Measurements from ENCODE around the gene PA2G4. TPM values are rescaled to one million over a fixed set of nuclear protein-coding genes. Genes with fewer than 3 reads are reported as not detected.

PA2G4 gene
- total RNA-seq, 6 experiments from 2014 or later: 144 to 190 (median 177) TPM

- Mint-ChIP-seq H3K4me1 (ENCODE audit: low read depth) (peaks cover 7% of the 10 kb centered on the region), H3K36me3 (ENCODE audit: low read depth) (no peaks in the 10 kb centered on the region), H3K9me3 (no peaks in the 10 kb centered on the region), H3K4me3 (no peak overlapping the region), H3K27me3 (ENCODE audit: insufficient read depth) (peaks cover 17% of the 10 kb centered on the region), H3K27ac (no peak overlapping the region)
- TF ChIP-seq CTCF (IDR thresholded peaks at IDR 0.05): no peak
- DNase-seq: no peak
Observed at GRCh38 chr12:56081393-56082347, 22.7 kb upstream of the PA2G4 start.

- no peak overlapping the region for H3K4me3 Mint-ChIP-seq
- no peak for DNase-seq
- no peak for TF ChIP-seq CTCF (IDR thresholded peaks at IDR 0.05)
- no peaks in the 10 kb centered on the region for H3K9me3 Mint-ChIP-seq
- no peak overlapping the region for H3K27ac Mint-ChIP-seq
- H3K27me3 Mint-ChIP-seq (ENCODE audit: insufficient read depth): peaks cover 17% of the 10 kb centered on the region
- H3K4me1 Mint-ChIP-seq (ENCODE audit: low read depth): peaks cover 7% of the 10 kb centered on the region
- no peaks in the 10 kb centered on the region for H3K36me3 Mint-ChIP-seq (ENCODE audit: low read depth)
Observed at GRCh38 chr12:56082382-56082781, 22.0 kb upstream of the PA2G4 start.

GRCh38 chr12:56082967-56083366, 21.4 kb upstream of the PA2G4 start:
- Mint-ChIP-seq H3K4me1 (ENCODE audit: low read depth) (peaks cover 7% of the 10 kb centered on the region), H3K4me3 (no peak overlapping the region), H3K36me3 (ENCODE audit: low read depth) (no peaks in the 10 kb centered on the region), H3K27me3 (ENCODE audit: insufficient read depth) (peaks cover 21% of the 10 kb centered on the region), H3K9me3 (no peaks in the 10 kb centered on the region), H3K27ac (no peak overlapping the region)
- TF ChIP-seq CTCF (IDR thresholded peaks at IDR 0.05): no peak
- no peak for DNase-seq

- Mint-ChIP-seq H3K4me1 (ENCODE audit: low read depth) (no peaks in the 10 kb centered on the region; the same call in 1 of the 2 replicates), H3K27ac (no peak overlapping the region), H3K27me3 (ENCODE audit: insufficient read depth) (peaks cover 21% of the 10 kb centered on the region), H3K36me3 (ENCODE audit: low read depth) (no peaks in the 10 kb centered on the region), H3K4me3 (no peak overlapping the region), H3K9me3 (no peaks in the 10 kb centered on the region)
- peak; percentile 68 for TF ChIP-seq CTCF (IDR thresholded peaks at IDR 0.05)
- no peak for DNase-seq
Observed at GRCh38 chr12:56084958-56085543, 19.3 kb upstream of the PA2G4 start.

GRCh38 chr12:56086096-56086495, 18.3 kb upstream of the PA2G4 start:
- DNase-seq: no peak
- H3K27ac Mint-ChIP-seq: no peak overlapping the region

More at GRCh38 chr12:56086096-56086495, 18.3 kb upstream of the PA2G4 start:
- no peaks in the 10 kb centered on the region for H3K36me3 Mint-ChIP-seq (ENCODE audit: low read depth)
- no peak overlapping the region for H3K4me3 Mint-ChIP-seq
- no peaks in the 10 kb centered on the region for H3K9me3 Mint-ChIP-seq
- H3K4me1 Mint-ChIP-seq (ENCODE audit: low read depth): no peaks in the 10 kb centered on the region
- peaks cover 19% of the 10 kb centered on the region for H3K27me3 Mint-ChIP-seq (ENCODE audit: insufficient read depth)
- no peak for TF ChIP-seq CTCF (IDR thresholded peaks at IDR 0.05)

Measured in HFFc6 (cell line).